ENCODE data around the gene PDZK1IP1. TPM values are rescaled to one million over a fixed set of nuclear protein-coding genes. Genes with fewer than 3 reads are reported as not detected.

The PDZK1IP1 gene
- total RNA-seq, 1 experiment from 2014 or later = 19.6 TPM

- Mint-ChIP-seq H3K27me3 (ENCODE audit: insufficient read depth, unreplicated experiment) (no peaks in the 10 kb centered on the region), H3K4me1 (ENCODE audit: insufficient read depth, unreplicated experiment) (peaks cover 33% of the 10 kb centered on the region), H3K27ac (ENCODE audit: low read depth, unreplicated experiment) (peak overlapping the region; percentile 92), H3K9me3 (ENCODE audit: unreplicated experiment) (no peaks in the 10 kb centered on the region), H3K4me3 (ENCODE audit: unreplicated experiment) (peak overlapping the region; percentile 93), H3K36me3 (ENCODE audit: insufficient read depth, unreplicated experiment) (no peaks in the 10 kb centered on the region)
- ChIA-PET POLR2A (interaction anchor here (0.6 to 5.1 kb wide), 20 partner anchors 9 to 773 kb away, joined by 3 to 82 read pairs (median 3); partner anchors contain the start of genes CMPK1 and STIL), CTCF (interaction anchor here (0.7 to 6.9 kb wide), 13 partner anchors 8 to 547 kb away, joined by 3 to 212 read pairs (median 7); partner anchors contain the start of gene CMPK1)
- DNase-seq (ENCODE audit: unreplicated experiment) = no peak
- intact Hi-C loops (cut with micrococcal nuclease) = loop anchor here (5.0 kb wide), 2 partner anchors 142 to 232 kb away; partner anchors contain the start of gene CMPK1
- TF ChIP-seq, protein P1, sequence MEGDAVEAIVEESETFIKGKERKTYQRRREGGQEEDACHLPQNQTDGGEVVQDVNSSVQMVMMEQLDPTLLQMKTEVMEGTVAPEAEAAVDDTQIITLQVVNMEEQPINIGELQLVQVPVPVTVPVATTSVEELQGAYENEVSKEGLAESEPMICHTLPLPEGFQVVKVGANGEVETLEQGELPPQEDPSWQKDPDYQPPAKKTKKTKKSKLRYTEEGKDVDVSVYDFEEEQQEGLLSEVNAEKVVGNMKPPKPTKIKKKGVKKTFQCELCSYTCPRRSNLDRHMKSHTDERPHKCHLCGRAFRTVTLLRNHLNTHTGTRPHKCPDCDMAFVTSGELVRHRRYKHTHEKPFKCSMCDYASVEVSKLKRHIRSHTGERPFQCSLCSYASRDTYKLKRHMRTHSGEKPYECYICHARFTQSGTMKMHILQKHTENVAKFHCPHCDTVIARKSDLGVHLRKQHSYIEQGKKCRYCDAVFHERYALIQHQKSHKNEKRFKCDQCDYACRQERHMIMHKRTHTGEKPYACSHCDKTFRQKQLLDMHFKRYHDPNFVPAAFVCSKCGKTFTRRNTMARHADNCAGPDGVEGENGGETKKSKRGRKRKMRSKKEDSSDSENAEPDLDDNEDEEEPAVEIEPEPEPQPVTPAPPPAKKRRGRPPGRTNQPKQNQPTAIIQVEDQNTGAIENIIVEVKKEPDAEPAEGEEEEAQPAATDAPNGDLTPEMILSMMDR (IDR thresholded peaks at IDR 0.05; ENCODE audit: unreplicated experiment) = no peak
- BruUV-seq (replicated peaks) = no TSS peak
Measured at GRCh38 chr1:47190509-47190855, 646 bp upstream of the PDZK1IP1 start.

DNA sequence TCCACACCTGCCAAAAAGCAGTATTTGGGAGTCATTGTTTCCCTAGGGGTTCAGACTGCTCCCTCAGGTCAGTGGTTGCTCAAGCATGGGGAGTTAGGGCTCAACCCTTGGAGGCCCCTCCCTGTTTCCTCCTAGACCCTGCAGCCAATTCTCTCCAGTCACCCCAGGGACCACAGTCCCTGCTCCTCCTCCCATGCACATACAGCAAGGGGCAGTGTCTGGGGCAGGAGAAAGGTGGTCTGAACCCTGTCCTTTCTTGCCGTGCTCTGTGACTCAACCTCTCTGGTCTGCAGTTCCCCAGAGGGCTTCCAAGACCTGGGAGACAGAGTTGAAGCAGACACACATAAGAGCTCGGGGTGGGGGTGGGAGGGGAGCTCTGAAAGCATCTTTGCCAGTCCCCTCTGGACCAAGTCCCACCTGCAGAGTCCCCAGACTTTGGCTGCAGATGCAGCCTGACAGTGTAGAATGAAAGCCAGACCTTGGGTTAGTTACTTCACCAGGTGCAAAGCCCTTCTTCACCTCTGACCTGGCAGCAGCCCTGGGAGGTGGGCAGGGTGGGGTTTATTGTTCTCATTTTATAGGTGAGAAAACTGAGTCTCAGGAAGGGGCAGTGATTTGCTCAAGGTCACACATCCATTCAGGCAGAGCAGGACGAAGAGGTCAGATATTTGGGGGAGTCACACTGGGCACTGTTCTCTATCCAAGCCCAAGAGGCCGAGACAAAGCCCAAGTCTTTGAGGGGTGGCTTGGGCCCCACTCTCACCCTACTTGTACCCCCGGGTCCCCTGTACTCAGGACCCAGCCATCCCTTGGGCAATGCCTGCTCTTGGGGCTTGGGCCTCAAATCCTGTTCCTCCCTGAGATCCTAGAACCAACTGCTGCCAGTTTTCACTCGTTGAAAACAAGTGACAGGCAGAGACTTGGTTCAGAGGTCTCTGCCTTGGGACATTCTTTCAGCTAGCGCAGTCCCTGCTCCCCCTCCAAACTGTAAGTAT is 748 bp downstream of the PDZK1IP1 start:
- DNase-seq (ENCODE audit: unreplicated experiment) = no peak
- BruUV-seq (replicated peaks) = no TSS peak
- no peaks in the 10 kb centered on the region for H3K9me3 Mint-ChIP-seq (ENCODE audit: unreplicated experiment)
- TF ChIP-seq, protein P1 (IDR thresholded peaks at IDR 0.05; ENCODE audit: unreplicated experiment) = no peak
- ChIA-PET POLR2A (interaction anchor here (0.5 to 5.1 kb wide), 17 partner anchors 9 to 874 kb away, joined by 3 to 82 read pairs (median 4); partner anchors contain the start of genes CMPK1 and STIL), CTCF (interaction anchor here (1.1 to 6.9 kb wide), 11 partner anchors 8 to 537 kb away, joined by 3 to 212 read pairs (median 11); partner anchors contain the start of gene CMPK1)
- peak overlapping the region; percentile 92 for H3K27ac Mint-ChIP-seq (ENCODE audit: low read depth, unreplicated experiment)
- H3K4me3 Mint-ChIP-seq (ENCODE audit: unreplicated experiment) = peak overlapping the region; percentile 93
- peaks cover 33% of the 10 kb centered on the region for H3K4me1 Mint-ChIP-seq (ENCODE audit: insufficient read depth, unreplicated experiment)
- H3K27me3 Mint-ChIP-seq (ENCODE audit: insufficient read depth, unreplicated experiment) = no peaks in the 10 kb centered on the region
- no peaks in the 10 kb centered on the region for H3K36me3 Mint-ChIP-seq (ENCODE audit: insufficient read depth, unreplicated experiment)
- intact Hi-C loops (cut with micrococcal nuclease) = no loop called here

- no peaks in the 10 kb centered on the region for H3K27me3 Mint-ChIP-seq (ENCODE audit: insufficient read depth, unreplicated experiment)
- BruUV-seq (replicated peaks) = no TSS peak
- no peak for DNase-seq (ENCODE audit: unreplicated experiment)
- POLR2A ChIA-PET = no interaction called here
- CTCF ChIA-PET = interaction anchor here (0.7 to 3.4 kb wide), 4 partner anchors 9 to 1016 kb away, joined by 3 to 20 read pairs (median 14); no protein-coding TSS in a partner anchor
- H3K4me1 Mint-ChIP-seq (ENCODE audit: insufficient read depth, unreplicated experiment) = peaks cover 31% of the 10 kb centered on the region
- intact Hi-C loops (cut with micrococcal nuclease) = no loop called here
- TF ChIP-seq, protein P1 (IDR thresholded peaks at IDR 0.05; ENCODE audit: unreplicated experiment) = no peak
- no peaks in the 10 kb centered on the region for H3K9me3 Mint-ChIP-seq (ENCODE audit: unreplicated experiment)
- H3K36me3 Mint-ChIP-seq (ENCODE audit: insufficient read depth, unreplicated experiment) = peaks cover 5% of the 10 kb centered on the region
- H3K4me3 Mint-ChIP-seq (ENCODE audit: unreplicated experiment) = peak overlapping the region; percentile 50
- H3K27ac Mint-ChIP-seq (ENCODE audit: low read depth, unreplicated experiment) = no peak overlapping the region
Measured at GRCh38 chr1:47187926-47188250, 1.9 kb downstream of the PDZK1IP1 start.

DNA sequence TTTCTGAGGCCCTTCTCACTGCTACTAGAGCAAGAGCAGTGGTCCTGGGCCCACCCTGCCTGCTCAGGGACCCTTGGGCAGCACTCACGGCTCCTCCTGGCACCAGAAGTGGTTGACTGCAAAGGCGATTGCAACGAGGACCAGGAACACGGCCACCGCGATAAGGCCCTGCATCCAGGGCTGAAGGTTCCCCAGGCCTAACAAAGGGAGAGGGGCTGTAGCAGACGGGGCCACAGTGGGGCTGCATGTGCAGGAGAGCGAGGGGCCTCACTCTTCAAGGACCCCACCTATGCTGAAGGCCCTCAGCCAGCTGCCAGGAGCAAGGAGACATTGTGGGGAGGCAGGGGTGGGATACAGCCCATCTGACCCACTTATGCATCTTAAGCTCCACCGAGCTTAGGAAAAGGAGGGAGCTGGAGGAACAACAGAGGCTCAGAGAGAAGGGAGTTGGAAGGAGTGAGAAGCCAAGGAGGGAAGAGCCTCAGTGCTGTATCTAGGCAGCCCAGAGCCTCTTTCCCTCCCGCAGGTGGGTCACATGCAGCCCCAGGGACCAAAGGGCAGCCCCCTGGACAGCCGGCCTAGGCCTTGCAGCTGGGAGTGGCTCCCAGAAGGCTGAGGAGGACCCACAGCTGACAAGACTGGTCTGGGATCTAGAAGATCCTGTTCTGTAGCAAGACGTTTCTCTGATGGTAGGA is 2.5 kb downstream of the PDZK1IP1 start:
- CTCF ChIA-PET = interaction anchor here (0.7 to 2.1 kb wide), 3 partner anchors 8 to 1016 kb away, joined by 3 to 20 read pairs (median 11); no protein-coding TSS in a partner anchor
- no TSS peak for BruUV-seq (replicated peaks)
- no peaks in the 10 kb centered on the region for H3K27me3 Mint-ChIP-seq (ENCODE audit: insufficient read depth, unreplicated experiment)
- no peak overlapping the region for H3K27ac Mint-ChIP-seq (ENCODE audit: low read depth, unreplicated experiment)
- peak overlapping the region; percentile 50 for H3K4me3 Mint-ChIP-seq (ENCODE audit: unreplicated experiment)
- intact Hi-C loops (cut with micrococcal nuclease) = no loop called here
- POLR2A ChIA-PET = no interaction called here
- peaks cover 5% of the 10 kb centered on the region for H3K36me3 Mint-ChIP-seq (ENCODE audit: insufficient read depth, unreplicated experiment)
- peaks cover 33% of the 10 kb centered on the region for H3K4me1 Mint-ChIP-seq (ENCODE audit: insufficient read depth, unreplicated experiment)
- TF ChIP-seq, protein P1 (IDR thresholded peaks at IDR 0.05; ENCODE audit: unreplicated experiment) = no peak
- H3K9me3 Mint-ChIP-seq (ENCODE audit: unreplicated experiment) = no peaks in the 10 kb centered on the region
- no peak for DNase-seq (ENCODE audit: unreplicated experiment)

Data from MCF 10A (cell line).